ENCODE results near the gene HDAC1. TPM values are rescaled to one million over a fixed set of nuclear protein-coding genes. Genes with fewer than 3 reads are reported as not detected.
"Not testable (repeated sequence)": the region's sequence is repeated elsewhere in the genome, so short reads cannot be mapped to it uniquely, and the experiment has no call there.

The HDAC1 gene
- total and polyA plus RNA-seq, 2 of the 8 experiments (the other 6 are each of a cell fraction or from before 2014, with no cell fraction given) = 111 to 125 TPM

GRCh38 chr1:32291145-32291707, 657 bp upstream of the HDAC1 start (continued):
- no peak for TF ChIP-seq POU5F1 (IDR thresholded peaks at IDR 0.05; ENCODE audit: low read depth, low read length)
- TF ChIP-seq JUN (IDR thresholded peaks at IDR 0.05; ENCODE audit: low read depth, low read length) = no peak

- not testable (repeated sequence) for H4K5ac ChIP-seq (ENCODE audit: insufficient read length, low read depth, low read length); FAIRE-seq; H3K27ac ChIP-seq (ENCODE audit: low read depth, low read length); H3K4me3 ChIP-seq (ENCODE audit: extremely low read depth in 1 of 4, insufficient read depth in 2 of 4, low read depth in 3 of 4, low read length in 4 of 4); H3K18ac ChIP-seq (ENCODE audit: extremely low read depth, low read length); H2BK120ac ChIP-seq (replicated peaks; ENCODE audit: low read depth, low read length); H3K14ac ChIP-seq (ENCODE audit: insufficient read length); DNase-seq (ENCODE audit: low read depth in 1 of 2, low spot score in 2 of 2); H2BK20ac ChIP-seq (ENCODE audit: low read length); H3K79me1 ChIP-seq (ENCODE audit: low read depth, low read length); H4K91ac ChIP-seq (replicated peaks; ENCODE audit: insufficient read length, low read length); H3K23me2 ChIP-seq (ENCODE audit: low read depth, low read length); H3K27me3 ChIP-seq (replicated peaks in 1 of 4; ENCODE audit: control insufficient read depth in 3 of 4, extremely low read depth in 1 of 4, insufficient read depth in 3 of 4, low read length in 3 of 4); H3K4me1 ChIP-seq (replicated peaks in 1 of 4; ENCODE audit: control insufficient read depth in 3 of 4, insufficient read depth in 4 of 4, low read length in 3 of 4); H2BK5ac ChIP-seq (ENCODE audit: low read depth, low read length); H4K8ac ChIP-seq (ENCODE audit: extremely low read depth, insufficient read depth, low read length); H3K56ac ChIP-seq (replicated peaks; ENCODE audit: insufficient read length, low read depth, low read length); H3K9me3 ChIP-seq (ENCODE audit: insufficient read depth in 2 of 2, low read depth in 1 of 2, low read length in 1 of 2); H2AK5ac ChIP-seq (ENCODE audit: low read depth, low read length); H2BK15ac ChIP-seq (ENCODE audit: low read length); H3K9ac ChIP-seq (replicated peaks in 1 of 4; ENCODE audit: extremely low read depth in 1 of 4, low read depth in 3 of 4, low read length in 3 of 4); H3K4ac ChIP-seq (replicated peaks; ENCODE audit: insufficient read length, low read depth, low read length); H3K4me2 ChIP-seq (ENCODE audit: insufficient read depth in 1 of 2, low read depth in 2 of 2, low read length in 2 of 2); H3K23ac ChIP-seq (ENCODE audit: insufficient read length); H2AFZ ChIP-seq (ENCODE audit: low read length); H2BK12ac ChIP-seq (ENCODE audit: low read depth, low read length)
- ChIA-PET CTCF (ENCODE audit: partially characterized antibody) (interaction anchor here (0.8 to 1.9 kb wide), 2 partner anchors 10 to 50 kb away, joined by 3 to 8 read pairs; no protein-coding TSS in a partner anchor), POLR2A (ENCODE audit: partially characterized antibody) (interaction anchor here (0.8 to 0.9 kb wide), 3 partner anchors 9 to 98 kb away, joined by 3 to 4 read pairs (median 3); no protein-coding TSS in a partner anchor)
- 95% methylated on average over 16 of the region's 16 CpGs; no CpG with 5 or more reads in 1 of the 2 experiments for WGBS, 2 experiments (ENCODE audit: extremely low coverage in 1 of 2, insufficient coverage in 1 of 2, insufficient read length in 1 of 2, insufficient replicate concordance in 2 of 2, low coverage in 1 of 2, low lambda C conversion rate in 2 of 2, missing lambda C conversion rate in 1 of 2)
- Histone ChIP-seq H3K79me2 (ENCODE audit: control insufficient read depth in 1 of 2, insufficient read depth in 2 of 2, low read length in 2 of 2) (peaks cover 4 to 56% of the 10 kb centered on the region in 2 experiments), H3K36me3 (ENCODE audit: control insufficient read depth in 2 of 4, insufficient read depth in 4 of 4, low read length in 3 of 4) (peaks cover 5 to 13% (median 7%) of the 10 kb centered on the region in 4 experiments; a peak in 6 of 8 replicates), H4K20me1 (replicated peaks in 1 of 2; ENCODE audit: control insufficient read depth in 1 of 2, insufficient read depth in 2 of 2, low read length in 2 of 2) (peaks cover 0 to 12% of the 10 kb centered on the region in 2 experiments)
Observed at GRCh38 chr1:32298211-32298610, 6.3 kb downstream of the HDAC1 start.
